GM18907 (cell line): Measurements from ENCODE around the gene PTPN1.
A peak's percentile ranks its signal among the peaks of the same experiment; 100 is the strongest.

Source experiments
- ATAC-seq: cut with Tn5 transposase; IDR thresholded peaks from one replicate; pipeline ENCODE4 v1.9.1; 2021; ENCODE audit warnings: mild to moderate bottlenecking, moderate library complexity; ENCODE audit not compliant: unreplicated experiment

The PTPN1 gene

GRCh38 chr20:50572938-50573777 is 63.0 kb downstream of the PTPN1 start:
- ATAC-seq, result no peak

GRCh38 chr20:50574108-50574507 is 63.9 kb downstream of the PTPN1 start:
- ATAC-seq, result no peak

DNA sequence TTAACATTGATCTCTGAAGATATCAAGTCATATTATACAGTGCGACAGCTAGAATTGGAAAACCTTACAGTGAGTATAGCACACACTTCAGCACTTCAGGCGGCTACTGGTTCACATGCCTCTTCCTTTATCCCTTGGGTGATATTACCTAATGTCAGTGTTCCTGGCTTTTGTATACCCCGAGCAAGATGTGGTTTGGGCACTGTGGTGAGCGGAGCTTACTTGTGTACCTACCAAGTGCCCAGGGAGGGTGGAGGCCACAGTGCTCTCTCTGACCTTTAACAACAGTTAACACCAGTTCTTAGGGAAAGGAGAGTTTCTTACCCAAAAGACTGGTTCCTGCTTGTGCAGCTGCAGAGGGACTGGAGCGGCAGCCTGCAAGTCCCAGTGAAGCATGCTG is 64.4 kb downstream of the PTPN1 start:
- no peak for ATAC-seq

GRCh38 chr20:50575865-50576720 is 65.9 kb downstream of the PTPN1 start:
- ATAC-seq, result peak; percentile 55

- no peak for ATAC-seq
Observed at GRCh38 chr20:50577175-50578018, 67.2 kb downstream of the PTPN1 start.

DNA sequence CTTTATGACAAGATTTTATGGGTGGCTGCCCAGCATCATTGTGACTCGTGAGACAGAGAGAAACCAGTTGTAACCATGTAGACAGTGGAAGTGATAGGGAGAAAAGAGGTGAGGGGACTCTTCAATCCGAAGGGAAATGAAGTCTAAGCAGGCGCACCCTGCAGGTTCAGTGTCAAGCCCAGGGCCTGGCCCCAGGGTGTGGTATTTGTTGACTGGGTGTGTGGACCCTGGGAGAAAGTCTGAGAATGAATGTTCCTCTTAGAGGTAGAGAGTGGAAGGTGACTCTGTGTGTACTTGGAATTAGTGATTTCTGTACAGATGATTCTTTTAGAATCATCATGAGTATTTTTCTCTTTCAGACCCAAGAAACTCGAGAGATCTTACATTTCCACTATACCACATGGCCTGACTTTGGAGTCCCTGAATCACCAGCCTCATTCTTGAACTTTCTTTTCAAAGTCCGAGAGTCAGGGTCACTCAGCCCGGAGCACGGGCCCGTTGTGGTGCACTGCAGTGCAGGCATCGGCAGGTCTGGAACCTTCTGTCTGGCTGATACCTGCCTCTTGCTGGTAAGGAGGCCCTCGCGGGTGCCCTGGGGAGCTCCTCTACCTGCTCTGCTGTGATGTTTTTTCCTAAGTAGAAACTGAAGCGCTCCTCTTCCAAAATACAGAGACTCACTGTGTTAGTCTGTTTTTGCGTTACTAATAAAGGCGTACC is 68.0 kb downstream of the PTPN1 start:
- ATAC-seq, result no peak

- no peak for ATAC-seq
Observed at GRCh38 chr20:50578778-50579165, 68.6 kb downstream of the PTPN1 start.

GRCh38 chr20:50579511-50579910 is 69.3 kb downstream of the PTPN1 start:
- ATAC-seq, result no peak

GRCh38 chr20:50580016-50580747 is 70.0 kb downstream of the PTPN1 start:
- ATAC-seq, result no peak

DNA sequence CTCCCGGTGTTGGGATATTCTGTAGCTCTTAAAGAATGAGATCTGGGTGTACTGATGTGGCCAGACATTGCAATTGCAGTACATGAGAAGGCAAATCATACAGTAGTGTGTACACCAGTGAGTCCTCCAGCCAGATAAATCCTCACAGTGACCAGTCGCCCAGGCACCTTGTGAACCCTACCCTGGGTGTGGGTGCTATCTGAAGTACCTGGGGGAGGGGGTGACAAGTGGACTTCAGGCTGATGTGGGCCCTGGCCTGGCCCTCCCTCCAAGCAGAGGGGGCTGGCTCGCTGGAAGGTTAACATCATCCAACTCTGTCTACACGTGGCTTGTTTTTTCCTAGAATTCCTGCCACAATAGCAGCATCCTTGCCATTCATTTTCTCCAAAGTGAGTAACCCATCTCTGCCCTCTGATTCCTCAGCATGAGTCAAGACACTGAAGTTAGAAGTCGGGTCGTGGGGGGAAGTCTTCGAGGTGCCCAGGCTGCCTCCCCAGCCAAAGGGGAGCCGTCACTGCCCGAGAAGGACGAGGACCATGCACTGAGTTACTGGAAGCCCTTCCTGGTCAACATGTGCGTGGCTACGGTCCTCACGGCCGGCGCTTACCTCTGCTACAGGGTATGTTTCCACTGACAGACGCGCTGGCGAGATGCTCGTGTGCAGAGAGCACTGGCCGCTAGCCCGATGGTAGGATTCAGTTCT is 70.8 kb downstream of the PTPN1 start:
- ATAC-seq, result no peak

DNA sequence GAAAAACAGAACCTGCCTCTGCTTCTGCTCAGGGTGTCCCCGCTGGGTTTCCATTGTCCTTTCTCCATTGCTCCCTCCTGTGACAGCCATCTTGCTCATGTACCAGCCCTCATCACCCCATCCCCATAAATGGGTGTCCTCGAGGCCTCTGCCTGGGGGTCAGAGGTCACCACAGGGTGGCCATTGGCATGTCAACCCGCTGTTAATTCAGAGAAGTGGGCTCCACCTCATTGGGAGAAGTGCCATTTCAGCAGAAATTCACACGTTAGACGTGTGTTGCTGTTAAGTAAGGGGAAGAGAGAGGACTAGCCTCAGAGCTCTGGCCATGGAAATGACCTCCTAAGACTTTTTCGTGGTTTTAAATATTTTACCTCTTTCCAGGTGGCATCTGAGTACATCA is 71.9 kb downstream of the PTPN1 start:
- ATAC-seq, result no peak

- ATAC-seq, result no peak
Observed at GRCh38 chr20:50582591-50583234, 72.5 kb downstream of the PTPN1 start.

- no peak for ATAC-seq
Observed at GRCh38 chr20:50583442-50584150, 73.4 kb downstream of the PTPN1 start.

DNA sequence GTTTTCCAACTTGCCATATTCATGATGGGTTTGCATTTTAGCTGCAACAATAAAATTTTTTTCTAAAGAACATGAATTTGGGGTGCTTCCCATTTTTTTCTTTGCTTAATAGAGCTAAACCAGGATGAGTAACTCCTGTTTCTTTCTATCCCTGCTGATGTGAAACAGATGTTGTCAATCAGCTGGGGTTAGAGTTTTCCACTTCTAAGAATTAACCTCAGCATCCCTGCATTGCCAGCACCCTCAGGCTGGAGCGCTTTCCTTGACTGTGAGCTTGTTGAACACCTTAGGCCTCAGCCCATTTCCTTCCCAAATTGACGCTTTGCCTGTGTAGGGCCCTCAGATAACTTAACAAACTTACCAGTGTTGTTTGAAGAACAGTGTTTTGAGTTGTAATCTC is 74.5 kb downstream of the PTPN1 start:
- ATAC-seq, result no peak

DNA sequence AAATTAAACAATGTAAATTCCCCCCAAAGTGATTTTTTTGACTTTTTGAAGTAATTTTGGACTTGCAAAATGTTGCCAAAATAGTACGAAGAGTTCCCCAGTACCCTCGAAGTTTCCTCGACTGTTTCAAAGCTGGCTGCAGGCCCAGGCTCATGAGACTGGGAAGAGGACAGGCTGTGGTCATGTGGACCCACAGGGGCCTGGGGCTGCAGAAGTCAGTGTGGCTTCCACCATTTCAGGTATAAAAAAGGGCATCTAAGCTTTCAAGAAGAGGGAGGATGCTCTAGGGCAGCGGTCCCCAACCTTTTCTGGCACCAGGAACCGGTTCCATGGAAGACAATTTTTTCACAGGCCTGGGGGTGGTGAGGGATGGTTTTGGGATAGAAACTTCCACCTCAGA is 75.0 kb downstream of the PTPN1 start:
- ATAC-seq, result no peak

- no peak for ATAC-seq
Observed at GRCh38 chr20:50585678-50586077, 75.5 kb downstream of the PTPN1 start.

DNA sequence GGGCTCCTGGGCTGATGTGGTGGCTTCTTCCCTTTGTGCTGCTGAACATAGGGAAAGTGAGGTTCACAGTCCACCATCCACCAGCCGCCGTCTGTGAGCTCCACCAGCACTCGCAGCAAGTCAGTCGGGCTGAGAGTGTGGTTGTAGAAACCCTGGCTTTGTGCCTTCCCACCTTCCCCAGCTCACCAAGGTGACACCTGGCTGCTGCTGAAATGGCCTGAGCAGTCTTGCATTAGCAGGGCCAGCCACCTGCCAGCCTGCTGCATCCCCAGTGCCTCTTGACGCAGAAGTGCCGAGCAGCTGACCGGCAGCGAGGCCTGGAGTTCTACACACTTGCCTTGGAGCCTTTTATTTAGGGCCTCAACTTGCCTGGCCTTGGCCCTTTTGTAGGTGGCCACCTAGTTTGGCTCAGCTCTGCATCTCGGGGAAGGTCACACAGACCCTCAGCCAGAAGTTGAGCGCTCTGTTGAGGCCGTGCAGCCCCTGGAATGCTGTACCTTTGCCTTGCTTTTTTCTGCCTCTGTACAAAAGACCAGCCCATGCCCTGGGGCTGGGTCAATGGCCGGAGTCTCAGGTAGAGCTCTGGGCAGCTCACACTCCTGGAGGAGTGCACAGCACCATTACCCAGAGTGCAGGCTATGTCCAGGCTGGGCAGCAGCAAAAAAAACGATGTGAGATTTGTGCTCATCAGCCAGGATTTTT is 76.5 kb downstream of the PTPN1 start:
- ATAC-seq, result no peak
